NCI-H1930 (cell line): Measurements from ENCODE around the gene C19orf25.

Source experiments
- DNase-seq, 2 experiments: peaks; one replicate each; lab custom pipeline; 2025; lab: John Stamatoyannopoulos, UW

C19orf25 gene

DNA sequence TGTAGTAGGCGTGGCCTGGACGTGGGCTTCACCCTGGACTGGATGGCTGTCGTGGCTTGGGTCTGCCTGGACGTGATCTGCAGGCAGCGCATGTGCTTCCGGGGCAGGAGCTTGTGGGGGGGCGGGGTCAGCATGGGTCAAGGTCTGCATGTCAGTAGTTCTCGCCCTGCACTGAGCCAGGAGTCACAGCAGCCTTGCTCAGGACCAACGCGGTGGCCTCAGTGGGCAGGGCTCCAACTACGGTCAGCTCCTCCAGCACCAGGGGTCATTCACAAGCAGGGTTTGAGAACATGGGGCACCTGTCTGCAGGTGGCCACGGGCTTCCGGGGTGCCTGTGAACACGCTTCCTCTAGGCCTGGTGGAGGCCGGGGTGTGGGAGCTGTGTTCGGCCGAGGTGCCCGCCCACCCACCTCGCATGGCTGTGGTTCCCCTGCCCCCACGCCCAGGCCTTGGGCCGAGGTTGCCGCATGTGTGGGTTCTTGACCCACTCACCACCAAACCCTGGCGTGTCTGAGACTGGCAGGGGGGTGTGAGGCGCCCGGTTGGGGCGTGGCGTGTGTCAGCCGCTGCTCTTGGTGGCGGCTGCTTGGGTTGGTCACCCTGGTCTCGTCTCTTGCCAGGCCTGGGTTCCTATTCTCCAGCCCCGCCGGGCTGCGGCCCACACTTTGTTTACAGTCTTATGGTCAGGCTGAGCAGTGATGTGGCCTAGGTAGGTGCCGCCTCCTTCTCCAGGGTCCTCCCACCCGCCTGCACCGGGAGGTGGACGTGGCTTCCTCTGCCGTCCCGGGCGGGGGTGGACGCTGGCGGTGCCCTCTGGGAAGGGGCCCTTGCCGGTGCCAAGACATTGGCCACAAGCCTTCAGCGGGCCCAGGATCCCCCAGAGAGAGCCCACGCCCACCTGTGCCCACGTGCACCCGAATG lies 45.6 kb downstream of the C19orf25 start:
- no peak for DNase-seq

GRCh38 chr19:1432507-1432887 lies 46.5 kb downstream of the C19orf25 start:
- DNase-seq = no peak

GRCh38 chr19:1431759-1432506 lies 47.1 kb downstream of the C19orf25 start:
- no peak for DNase-seq

GRCh38 chr19:1430246-1430645 lies 48.8 kb downstream of the C19orf25 start:
- no peak for DNase-seq

DNA sequence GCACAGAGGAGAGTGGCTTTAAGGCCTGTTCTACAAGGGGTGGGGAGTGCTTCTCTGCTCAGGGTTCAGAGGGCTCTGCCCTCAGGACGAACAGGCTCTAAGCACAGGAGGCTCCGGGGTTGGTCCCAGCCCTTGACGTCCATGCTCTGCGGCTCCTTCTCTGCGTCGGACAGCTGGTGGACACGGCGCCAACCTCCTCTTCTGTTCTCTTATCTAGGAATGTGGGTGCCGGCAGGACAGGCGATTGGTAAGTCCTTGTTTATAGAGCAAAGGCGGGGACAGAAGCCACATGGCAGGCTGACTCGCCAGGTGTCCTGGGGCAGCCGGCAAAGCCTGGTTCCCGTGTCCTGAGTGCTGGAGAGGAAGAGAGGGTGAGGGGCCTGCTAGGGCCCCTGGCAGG lies 49.3 kb downstream of the C19orf25 start:
- no peak for DNase-seq

GRCh38 chr19:1428738-1429391 lies 50.1 kb downstream of the C19orf25 start:
- DNase-seq = no peak

GRCh38 chr19:1427221-1427920 lies 51.6 kb downstream of the C19orf25 start:
- no peak for DNase-seq

DNA sequence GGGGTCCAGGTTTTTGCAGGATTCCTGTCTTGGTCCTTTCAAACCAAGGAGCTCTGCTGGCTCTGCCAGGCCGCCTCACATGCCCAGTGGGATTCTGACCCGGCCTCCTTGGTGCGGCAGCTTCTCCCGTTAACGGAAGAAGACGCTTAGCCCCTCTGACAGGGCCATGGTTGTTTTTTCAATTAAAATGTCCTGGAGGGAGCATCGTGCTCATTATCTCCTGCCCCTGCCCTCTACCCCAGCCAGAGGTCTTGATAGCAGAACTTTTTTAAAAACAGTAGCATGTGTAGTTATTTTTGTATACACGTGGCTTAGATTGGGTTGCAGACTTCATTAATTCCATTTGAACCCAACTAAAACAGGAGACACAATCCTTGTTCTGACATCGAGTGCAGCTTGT lies 52.3 kb downstream of the C19orf25 start:
- DNase-seq = no peak

- no peak for DNase-seq
Measured at GRCh38 chr19:1425902-1426301, 53.1 kb downstream of the C19orf25 start.

GRCh38 chr19:1425102-1425837 lies 53.7 kb downstream of the C19orf25 start:
- no peak for DNase-seq

DNA sequence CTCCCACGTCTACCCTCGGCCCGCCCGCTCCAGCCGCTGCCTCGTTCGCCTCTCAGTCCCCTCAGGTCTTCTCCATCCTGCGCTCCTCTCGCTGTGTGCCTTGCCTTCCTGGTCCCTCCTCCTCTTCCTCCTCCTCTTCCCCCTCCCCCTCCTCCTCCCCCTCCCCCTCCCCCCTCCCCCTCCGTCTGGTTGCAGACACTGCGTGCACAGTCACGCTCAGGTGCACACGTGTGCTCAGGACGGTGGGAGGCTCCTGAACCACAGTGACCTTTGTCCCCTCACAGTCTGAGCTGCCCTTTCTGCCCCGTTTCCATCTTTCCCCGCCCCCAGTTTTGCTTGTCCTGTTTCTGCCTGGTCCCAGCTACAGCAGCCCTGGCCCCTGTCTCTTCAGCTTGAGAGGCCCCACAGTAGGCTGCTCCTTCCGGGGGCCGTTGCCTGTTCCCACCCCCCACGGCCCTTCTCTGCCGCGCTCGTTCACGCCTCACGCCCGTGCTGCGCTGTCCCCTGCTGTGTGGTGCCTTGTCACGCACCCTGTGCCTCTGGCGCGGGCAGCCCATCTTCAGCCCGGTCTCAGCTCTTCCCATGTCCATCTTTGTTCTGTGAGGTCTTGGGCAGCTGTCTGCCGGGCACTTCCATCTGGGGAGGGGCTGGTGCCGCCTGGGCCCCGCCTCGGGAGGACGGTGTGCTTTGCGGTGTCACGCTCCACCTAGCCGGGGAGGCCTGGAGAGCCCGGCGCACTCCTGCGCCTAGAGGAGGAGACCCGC lies 54.6 kb downstream of the C19orf25 start:
- no peak for DNase-seq

DNA sequence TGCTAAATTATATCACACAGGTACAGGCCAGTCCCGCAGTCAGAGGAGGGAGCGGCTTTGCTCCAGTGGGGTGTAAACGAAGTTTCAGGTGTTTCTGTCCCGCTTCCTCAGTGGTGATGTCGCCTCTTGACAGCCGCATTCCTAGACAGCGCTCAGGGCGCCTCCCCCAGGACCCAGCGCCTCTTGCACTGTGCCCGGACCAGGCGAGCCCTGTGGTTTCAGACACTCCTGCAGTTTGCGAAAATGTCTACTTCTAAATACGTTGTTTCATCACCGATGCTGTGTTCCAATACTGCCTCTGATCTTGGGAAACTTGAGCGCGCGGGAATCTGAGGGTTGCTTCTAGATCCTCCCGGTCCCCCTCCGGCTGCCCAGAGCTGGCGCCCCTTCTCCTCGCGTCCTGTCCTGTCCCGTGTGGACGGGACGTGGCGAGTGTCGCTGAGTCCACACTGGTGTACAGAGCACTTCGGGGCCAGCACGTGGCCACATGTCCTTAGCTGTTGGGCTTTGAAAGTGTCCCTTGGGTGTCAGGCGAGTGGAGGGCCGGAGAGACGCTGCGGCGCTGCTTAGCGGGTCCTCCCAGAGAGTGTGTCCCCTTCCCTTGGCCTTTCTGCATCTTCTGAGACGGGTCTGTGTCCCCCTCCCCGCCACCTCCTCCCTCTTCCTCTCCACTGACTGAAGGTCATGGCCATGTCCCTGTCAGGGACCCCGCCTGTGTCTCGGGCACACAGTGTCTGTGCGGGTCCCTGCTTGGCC lies 55.4 kb downstream of the C19orf25 start:
- no peak for DNase-seq
